Measurements from ENCODE around the gene PCMT1. TPM values are rescaled to one million over a fixed set of nuclear protein-coding genes. Genes with fewer than 3 reads are reported as not detected.

PCMT1 gene
- total and polyA plus RNA-seq, 9 of the 15 experiments (the other 6 are each of a cell fraction or from before 2014, with no cell fraction given): 217 to 541 (median 327) TPM

- peak; percentile 89 for TF ChIP-seq CC2D1A (IDR thresholded peaks at IDR 0.05)
- TF ChIP-seq MTF1 (CRISPR knock-in tag; IDR thresholded peaks at IDR 0.05; ENCODE audit: borderline replicate concordance): no peak
- peak; percentile 20; the same call in 1 of the 2 replicates for TF ChIP-seq ARID1B (IDR thresholded peaks at IDR 0.05)
- peak; percentile 58; the same call in 1 of the 2 replicates for TF ChIP-seq HBP1 (CRISPR knock-in tag; IDR thresholded peaks at IDR 0.05)
- TF ChIP-seq HES1 (IDR thresholded peaks at IDR 0.05; ENCODE audit: low read depth): no peak; the same call in 1 of the 2 replicates
- no peak for TF ChIP-seq ZNF830 (CRISPR knock-in tag; IDR thresholded peaks at IDR 0.05)
- no peak for TF ChIP-seq ZNF347 (CRISPR knock-in tag; IDR thresholded peaks at IDR 0.05; ENCODE audit: low read depth)
- no peak for TF ChIP-seq ZNF280B (CRISPR knock-in tag; IDR thresholded peaks at IDR 0.05)
- no peak for TF ChIP-seq RBM14 (IDR thresholded peaks at IDR 0.05; ENCODE audit: borderline replicate concordance, insufficient read depth, low read depth, low read length)
- TF ChIP-seq ZNF764 (CRISPR knock-in tag; IDR thresholded peaks at IDR 0.05; ENCODE audit: low read depth): no peak
- 0 out of 2 replicates have a peak, but pooled peaks have one; percentile 37 for TF ChIP-seq SMARCA4 (IDR thresholded peaks at IDR 0.05)
- peak; percentile 15; the same call in 1 of the 2 replicates for TF ChIP-seq KDM2B (CRISPR knock-in tag; IDR thresholded peaks at IDR 0.05)
- TF ChIP-seq SAFB (IDR thresholded peaks at IDR 0.05; ENCODE audit: borderline replicate concordance, low read depth, low read length): no peak
- no peak for TF ChIP-seq FOXJ2 (tag; IDR thresholded peaks at IDR 0.05)
- TF ChIP-seq ID3 (CRISPR knock-in tag; IDR thresholded peaks at IDR 0.05): no peak
- TF ChIP-seq ID3 (tag; IDR thresholded peaks at IDR 0.05): 0 out of 2 replicates have a peak, but pooled peaks have one; percentile 41
- TF ChIP-seq CAMTA2 (CRISPR knock-in tag; conservative IDR thresholded peaks at IDR 0.05): no peak
- no peak for TF ChIP-seq PTBP1 (IDR thresholded peaks at IDR 0.05; ENCODE audit: low read depth, low read length)
- 0 out of 4 replicates have a peak, but pooled peaks of 1 of the 2 experiments have one; percentile 6 for TF ChIP-seq TEAD1 (CRISPR knock-in tag; IDR thresholded peaks at IDR 0.05)
Observed at GRCh38 chr6:149746147-149746946, 3.2 kb upstream of the PCMT1 start, which contains the start of gene NUP43 (continued).
